K562 (cell line): Measurements from ENCODE around the gene ACTR5. TPM values are rescaled to one million over a fixed set of nuclear protein-coding genes. Genes with fewer than 3 reads are reported as not detected.

Experiments used
- FOSL1 ChIP-seq: fragments of 200-800 bp; sonication (Bioruptor generic); conservative IDR thresholded peaks from 2 replicates; pipeline ENCODE4 v1.6.1; 2016; ENCODE audit warnings: missing genetic modification characterization, missing compliant biosample characterization
- FOXA3 ChIP-seq, 2 experiments: fragments of 450-650 bp in 1 of 2; sonication (generic) in 1 of 2; formaldehyde crosslinking; IDR thresholded peaks in 1 of 2; conservative IDR thresholded peaks in 1 of 2; 2 replicates each; pipeline versions ENCODE4 v1.4.0 to v1.8.0; 2020 to 2022; ENCODE audit warnings: mild to moderate bottlenecking in 2 of 2, missing genetic modification reagents in 1 of 2
- KAT2B ChIP-seq: IDR thresholded peaks from one replicate; pipeline ENCODE4 v1.6.1; 2012; ENCODE audit warnings: low read depth, mild to moderate bottlenecking, control low read depth, inconsistent platforms, low read length, moderate library complexity
- PHB2 ChIP-seq: fragments of 450-650 bp; IDR thresholded peaks from 2 replicates; pipeline ENCODE4 v1.6.1; 2017; ENCODE audit warnings: low read depth
- POLR2A ChIP-seq: fragments of 450-650 bp; conservative IDR thresholded peaks from 2 replicates; pipeline ENCODE4 v1.6.1; 2016
- POLR2G ChIP-seq: fragments of 200-400 bp; formaldehyde crosslinking; IDR thresholded peaks from 2 replicates; pipeline ENCODE4 v1.6.1; 2017; ENCODE audit warnings: low read depth, mild to moderate bottlenecking, antibody characterized with exemption, low read length, moderate library complexity
- PTRF ChIP-seq: fragments of 450-650 bp; IDR thresholded peaks from 2 replicates; pipeline ENCODE4 v1.6.1; 2016; ENCODE audit warnings: mild to moderate bottlenecking, missing genetic modification characterization, missing compliant biosample characterization
- PURB ChIP-seq: sonication (generic); formaldehyde crosslinking; IDR thresholded peaks from 2 replicates; pipeline ENCODE4 v1.9.0; 2021; ENCODE audit warnings: low read depth, mild to moderate bottlenecking, missing genetic modification reagents
- SMARCB1 ChIP-seq: IDR thresholded peaks from 2 replicates; pipeline ENCODE4 v1.6.1; 2011; ENCODE audit warnings: improper control_type of control experiment, low read depth; ENCODE audit not compliant: insufficient read length
- SRSF7 ChIP-seq: fragments of 200-400 bp; formaldehyde crosslinking; optimal IDR thresholded peaks from 2 replicates; pipeline ENCODE3; 2017; ENCODE audit warnings: mild to moderate bottlenecking, low read depth, low read length
- TFAM ChIP-seq: fragments of 250-450 bp; sonication (Bioruptor Pico); conservative IDR thresholded peaks from 2 replicates; pipeline ENCODE4 v1.5.0; 2021; ENCODE audit warnings: mild to moderate bottlenecking, moderate library complexity
- ZC3H8 ChIP-seq: fragments of 450-650 bp; IDR thresholded peaks from 2 replicates; pipeline ENCODE4 v1.6.1; 2017
- ZFX ChIP-seq: sonication (generic); formaldehyde crosslinking; IDR thresholded peaks from 2 replicates; pipeline ENCODE4 v1.8.0; 2022; ENCODE audit warnings: mild to moderate bottlenecking, missing genetic modification reagents, moderate library complexity
- ZNF12 ChIP-seq: sonication (generic); formaldehyde crosslinking; IDR thresholded peaks from 2 replicates; pipeline ENCODE4 v1.4.0; 2020; ENCODE audit warnings: mild to moderate bottlenecking, missing genetic modification reagents
- polyA plus RNA-seq, 8 experiments: library from polyadenylated mRNA; depleted of rRNA in 4 of 8; stranded (reverse) in 5 of 8; unstranded in 3 of 8; fragments of >200 nt; fragmentation: Nextera tagmentation in 2 of 8; fragmentation: Illumina TruSeq in 1 of 8; extraction: Ambion mirVana in 2 of 8; extraction: Trizol in 1 of 8; gene quantifications; 2 replicates each; pipeline versions ENCODE4 v1.2.1 to v1.2.3, GENCODE V29; 2011 to 2014; ENCODE audit warnings: inconsistent platforms in 1 of 8, missing spikeins in 1 of 8
- total RNA-seq, 7 experiments: library from RNA; depleted of rRNA in 6 of 7; stranded (reverse); fragments of >200 nt in 6 of 7; fragmentation: Illumina TruSeq in 2 of 7; extraction: Trizol in 2 of 7; gene quantifications; 2 replicates each; pipeline versions ENCODE4 v1.2.1 to v1.2.3, GENCODE V29; 2011 to 2021; ENCODE audit warnings: low replicate concordance in 1 of 7
- TF ChIP-seq, protein P1 (sequence below): fragments of 250-450 bp; sonication (Bioruptor Pico); IDR thresholded peaks from 2 replicates; pipeline ENCODE4 v1.4.0; 2020; ENCODE audit warnings: mild to moderate bottlenecking
- TF ChIP-seq, protein P2 (sequence below): fragments of 450-650 bp; formaldehyde crosslinking; IDR thresholded peaks from 2 replicates; pipeline ENCODE4 v1.4.0; 2022; ENCODE audit warnings: missing genetic modification characterization
- TF ChIP-seq, protein P3 (sequence below): fragments of 450-650 bp; formaldehyde crosslinking; conservative IDR thresholded peaks from 2 replicates; pipeline ENCODE4 v1.4.0; 2022; ENCODE audit warnings: mild to moderate bottlenecking, missing genetic modification characterization
- TF ChIP-seq, protein P4 (sequence below): IDR thresholded peaks from 2 replicates; pipeline ENCODE4 v1.6.1; 2016; ENCODE audit warnings: missing genetic modification characterization, missing compliant biosample characterization
- TF ChIP-seq, protein P5 (sequence below), 3 experiments: fragments of 200-800 bp in 1 of 3; sonication (Bioruptor generic) in 1 of 3; sonication (generic) in 1 of 3; formaldehyde crosslinking in 1 of 3; IDR thresholded peaks; 2 replicates each; pipeline versions ENCODE4 v1.6.1 to v1.8.0; 2016 to 2022; ENCODE audit warnings: mild to moderate bottlenecking in 2 of 3, missing compliant biosample characterization in 2 of 3, missing genetic modification characterization in 2 of 3, missing genetic modification reagents in 1 of 3

Gene ACTR5
- total and polyA plus RNA-seq, 9 of the 15 experiments (the other 6 are each of a cell fraction or from before 2014, with no cell fraction given) = 0.93 to 18.8 (median 12.9) TPM

DNA sequence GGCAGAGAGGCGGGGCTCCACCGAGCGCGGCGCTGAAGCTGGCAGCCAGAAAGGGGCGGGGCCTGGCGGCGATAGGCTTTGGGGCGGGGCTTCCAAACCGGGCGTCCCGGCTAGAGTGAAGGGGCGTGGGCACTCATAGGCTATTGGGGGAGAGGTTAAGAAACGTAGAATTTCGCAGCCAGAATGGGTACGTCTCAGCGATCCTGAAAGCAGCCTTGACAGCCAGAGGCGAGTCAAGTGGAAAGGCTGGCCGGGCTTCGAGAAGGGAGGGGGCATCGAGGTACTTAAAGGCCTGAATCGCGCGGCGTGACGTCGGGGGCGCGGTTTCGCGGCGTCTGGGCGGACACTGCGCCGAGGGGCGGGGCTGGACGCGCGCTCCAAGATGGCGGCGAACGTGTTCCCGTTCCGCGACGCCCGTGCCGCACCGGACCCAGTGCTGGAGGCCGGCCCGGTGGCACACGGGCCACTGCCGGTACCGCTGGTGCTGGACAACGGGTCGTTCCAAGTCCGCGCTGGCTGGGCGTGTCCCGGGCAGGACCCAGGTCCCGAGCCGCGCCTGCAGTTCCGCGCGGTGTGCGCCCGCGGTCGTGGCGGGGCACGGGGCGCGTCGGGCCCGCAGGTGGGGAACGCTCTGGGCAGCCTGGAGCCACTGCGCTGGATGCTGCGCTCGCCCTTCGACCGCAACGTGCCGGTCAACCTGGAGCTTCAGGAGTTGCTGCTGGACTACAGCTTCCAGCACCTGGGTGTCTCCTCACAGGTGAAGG, at the start of gene ACTR5 (continued):
- TF ChIP-seq, protein P1, sequence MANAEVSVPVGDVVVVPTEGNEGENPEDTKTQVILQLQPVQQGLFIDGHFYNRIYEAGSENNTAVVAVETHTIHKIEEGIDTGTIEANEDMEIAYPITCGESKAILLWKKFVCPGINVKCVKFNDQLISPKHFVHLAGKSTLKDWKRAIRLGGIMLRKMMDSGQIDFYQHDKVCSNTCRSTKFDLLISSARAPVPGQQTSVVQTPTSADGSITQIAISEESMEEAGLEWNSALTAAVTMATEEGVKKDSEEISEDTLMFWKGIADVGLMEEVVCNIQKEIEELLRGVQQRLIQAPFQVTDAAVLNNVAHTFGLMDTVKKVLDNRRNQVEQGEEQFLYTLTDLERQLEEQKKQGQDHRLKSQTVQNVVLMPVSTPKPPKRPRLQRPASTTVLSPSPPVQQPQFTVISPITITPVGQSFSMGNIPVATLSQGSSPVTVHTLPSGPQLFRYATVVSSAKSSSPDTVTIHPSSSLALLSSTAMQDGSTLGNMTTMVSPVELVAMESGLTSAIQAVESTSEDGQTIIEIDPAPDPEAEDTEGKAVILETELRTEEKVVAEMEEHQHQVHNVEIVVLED (CRISPR knock-in tag) = peak; percentile 93
- TF ChIP-seq, protein P2, sequence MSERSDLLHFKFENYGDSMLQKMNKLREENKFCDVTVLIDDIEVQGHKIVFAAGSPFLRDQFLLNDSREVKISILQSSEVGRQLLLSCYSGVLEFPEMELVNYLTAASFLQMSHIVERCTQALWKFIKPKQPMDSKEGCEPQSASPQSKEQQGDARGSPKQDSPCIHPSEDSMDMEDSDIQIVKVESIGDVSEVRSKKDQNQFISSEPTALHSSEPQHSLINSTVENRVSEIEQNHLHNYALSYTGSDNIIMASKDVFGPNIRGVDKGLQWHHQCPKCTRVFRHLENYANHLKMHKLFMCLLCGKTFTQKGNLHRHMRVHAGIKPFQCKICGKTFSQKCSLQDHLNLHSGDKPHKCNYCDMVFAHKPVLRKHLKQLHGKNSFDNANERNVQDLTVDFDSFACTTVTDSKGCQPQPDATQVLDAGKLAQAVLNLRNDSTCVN = no peak
- TF ChIP-seq, protein P3, sequence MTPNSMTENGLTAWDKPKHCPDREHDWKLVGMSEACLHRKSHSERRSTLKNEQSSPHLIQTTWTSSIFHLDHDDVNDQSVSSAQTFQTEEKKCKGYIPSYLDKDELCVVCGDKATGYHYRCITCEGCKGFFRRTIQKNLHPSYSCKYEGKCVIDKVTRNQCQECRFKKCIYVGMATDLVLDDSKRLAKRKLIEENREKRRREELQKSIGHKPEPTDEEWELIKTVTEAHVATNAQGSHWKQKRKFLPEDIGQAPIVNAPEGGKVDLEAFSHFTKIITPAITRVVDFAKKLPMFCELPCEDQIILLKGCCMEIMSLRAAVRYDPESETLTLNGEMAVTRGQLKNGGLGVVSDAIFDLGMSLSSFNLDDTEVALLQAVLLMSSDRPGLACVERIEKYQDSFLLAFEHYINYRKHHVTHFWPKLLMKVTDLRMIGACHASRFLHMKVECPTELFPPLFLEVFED (CRISPR knock-in tag) = no peak
- TF ChIP-seq KAT2B (no peak), TFAM (CRISPR knock-in tag) (no peak), PTRF (no peak), FOSL1 (no peak), ZC3H8 (no peak), ZNF12 (CRISPR knock-in tag) (no peak), ZFX (CRISPR knock-in tag) (peak; percentile 73), PURB (no peak), POLR2G (peak; percentile 93), FOXA3 (CRISPR knock-in tag; conservative IDR thresholded peaks at IDR 0.05 in 1 of 2, IDR thresholded peaks at IDR 0.05 in 1 of 2) (peak in 1 of 2 experiments; percentile 75; a peak in 1 of 4 replicates), SMARCB1 (no peak), SRSF7 (no peak), PHB2 (no peak), POLR2A (peak; percentile 82)
- TF ChIP-seq, protein P4, sequence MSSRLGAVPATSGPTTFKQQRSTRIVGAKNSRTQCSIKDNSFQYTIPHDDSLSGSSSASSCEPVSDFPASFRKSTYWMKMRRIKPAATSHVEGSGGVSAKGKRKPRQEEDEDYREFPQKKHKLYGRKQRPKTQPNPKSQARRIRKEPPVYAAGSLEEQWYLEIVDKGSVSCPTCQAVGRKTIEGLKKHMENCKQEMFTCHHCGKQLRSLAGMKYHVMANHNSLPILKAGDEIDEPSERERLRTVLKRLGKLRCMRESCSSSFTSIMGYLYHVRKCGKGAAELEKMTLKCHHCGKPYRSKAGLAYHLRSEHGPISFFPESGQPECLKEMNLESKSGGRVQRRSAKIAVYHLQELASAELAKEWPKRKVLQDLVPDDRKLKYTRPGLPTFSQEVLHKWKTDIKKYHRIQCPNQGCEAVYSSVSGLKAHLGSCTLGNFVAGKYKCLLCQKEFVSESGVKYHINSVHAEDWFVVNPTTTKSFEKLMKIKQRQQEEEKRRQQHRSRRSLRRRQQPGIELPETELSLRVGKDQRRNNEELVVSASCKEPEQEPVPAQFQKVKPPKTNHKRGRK (tag) = no peak
- TF ChIP-seq, protein P5, sequence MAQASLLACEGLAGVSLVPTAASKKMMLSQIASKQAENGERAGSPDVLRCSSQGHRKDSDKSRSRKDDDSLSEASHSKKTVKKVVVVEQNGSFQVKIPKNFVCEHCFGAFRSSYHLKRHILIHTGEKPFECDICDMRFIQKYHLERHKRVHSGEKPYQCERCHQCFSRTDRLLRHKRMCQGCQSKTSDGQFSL (CRISPR knock-in tag; IDR thresholded peaks at IDR 0.05) = no peak
- TF ChIP-seq, protein P5 (tag; IDR thresholded peaks at IDR 0.05) = no peak
